Mesothelial cell of epicardium (in vitro differentiated cells): ENCODE measurements around the gene LPIN1. TPM values are rescaled to one million over a fixed set of nuclear protein-coding genes. Genes with fewer than 3 reads are reported as not detected.

Source experiments
- DNase-seq, 2 experiments: peaks; one replicate each; pipeline ENCODE4 v3.0.0; 2021; ENCODE audit warnings: low spot score in 2 of 2; ENCODE audit not compliant: unreplicated experiment in 2 of 2
- H3K27ac Mint-ChIP-seq: 2 replicates; pipeline ENCODE4 v1.8.0; 2021; ENCODE audit warnings: mixed read lengths
- H3K27me3 Mint-ChIP-seq: 2 replicates; pipeline ENCODE4 v1.8.0; 2021; ENCODE audit warnings: low read depth, mixed read lengths
- H3K36me3 Mint-ChIP-seq: 2 replicates; pipeline ENCODE4 v1.8.0; 2021; ENCODE audit warnings: mixed read lengths
- H3K4me1 Mint-ChIP-seq: 2 replicates; pipeline ENCODE4 v1.8.0; 2021; ENCODE audit warnings: mixed read lengths
- H3K4me3 Mint-ChIP-seq: 2 replicates; pipeline ENCODE4 v1.8.0; 2021; ENCODE audit warnings: mild to moderate bottlenecking, moderate library complexity, mixed read lengths
- H3K9me3 Mint-ChIP-seq: 2 replicates; pipeline ENCODE4 v1.8.0; 2021; ENCODE audit warnings: mixed read lengths
- CTCF ChIP-seq: fragments of 200-600 bp; sonication (generic); IDR thresholded peaks from one replicate; pipeline ENCODE4 v1.5.0; 2021; ENCODE audit warnings: antibody characterized with exemption; ENCODE audit not compliant: unreplicated experiment
- total RNA-seq: library from RNA; stranded (reverse); gene quantifications from 3 replicates; pipeline ENCODE4 v1.2.1, GENCODE V29; 2021

LPIN1 gene
- total RNA-seq, 1 donor from 2014 or later, result 36.1 TPM

- DNase-seq, result no peak
- peaks cover 56% of the 10 kb centered on the region for H3K36me3 Mint-ChIP-seq
- H3K4me1 Mint-ChIP-seq, result no peaks in the 10 kb centered on the region
Measured at GRCh38 chr2:11788461-11789124, 42.2 kb downstream of the LPIN1 start.

GRCh38 chr2:11789243-11789642 lies 42.8 kb downstream of the LPIN1 start:
- H3K36me3 Mint-ChIP-seq, result peaks cover 59% of the 10 kb centered on the region
- H3K9me3 Mint-ChIP-seq, result peaks cover 11% of the 10 kb centered on the region
- no peaks in the 10 kb centered on the region for H3K4me1 Mint-ChIP-seq
- no peak overlapping the region for H3K27ac Mint-ChIP-seq
- no peak for TF ChIP-seq CTCF
- no peak for DNase-seq
- H3K27me3 Mint-ChIP-seq, result no peaks in the 10 kb centered on the region
- no peak overlapping the region for H3K4me3 Mint-ChIP-seq

More at GRCh38 chr2:11788461-11789124, 42.2 kb downstream of the LPIN1 start:
- no peak for TF ChIP-seq CTCF
- Mint-ChIP-seq H3K4me3 (no peak overlapping the region), H3K9me3 (peaks cover 11% of the 10 kb centered on the region), H3K27ac (no peak overlapping the region), H3K27me3 (no peaks in the 10 kb centered on the region)

DNA sequence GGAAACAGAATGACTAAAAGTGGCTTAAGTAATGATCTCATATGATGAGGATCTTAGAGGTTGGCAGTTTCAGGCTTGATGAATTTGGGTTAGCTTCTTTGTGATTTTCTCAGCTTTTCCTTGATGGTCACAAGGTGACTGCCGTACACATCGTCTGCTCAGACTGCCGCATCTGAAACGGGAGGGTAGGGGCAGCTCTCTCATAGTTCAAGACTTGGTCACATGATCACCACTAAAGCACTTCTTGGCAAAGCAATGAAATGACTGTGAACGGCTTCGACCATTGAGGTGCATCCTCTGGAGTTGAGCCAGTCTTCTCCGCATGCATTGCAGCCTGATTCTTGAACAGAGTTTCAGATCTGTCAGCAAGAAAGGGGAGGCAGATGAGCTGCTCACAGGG lies 43.8 kb downstream of the LPIN1 start:
- Mint-ChIP-seq H3K27me3 (no peaks in the 10 kb centered on the region), H3K4me3 (no peak overlapping the region), H3K27ac (no peak overlapping the region), H3K36me3 (peaks cover 57% of the 10 kb centered on the region), H3K9me3 (peaks cover 11% of the 10 kb centered on the region), H3K4me1 (no peaks in the 10 kb centered on the region)
- DNase-seq, result no peak
- no peak for TF ChIP-seq CTCF

GRCh38 chr2:11795590-11795989 lies 49.2 kb downstream of the LPIN1 start:
- TF ChIP-seq CTCF, result no peak
- H3K27ac Mint-ChIP-seq, result no peak overlapping the region
- no peaks in the 10 kb centered on the region for H3K27me3 Mint-ChIP-seq
- H3K9me3 Mint-ChIP-seq, result peaks cover 11% of the 10 kb centered on the region
- no peak overlapping the region for H3K4me3 Mint-ChIP-seq
- H3K4me1 Mint-ChIP-seq, result no peaks in the 10 kb centered on the region
- peaks cover 60% of the 10 kb centered on the region for H3K36me3 Mint-ChIP-seq
- no peak for DNase-seq

DNA sequence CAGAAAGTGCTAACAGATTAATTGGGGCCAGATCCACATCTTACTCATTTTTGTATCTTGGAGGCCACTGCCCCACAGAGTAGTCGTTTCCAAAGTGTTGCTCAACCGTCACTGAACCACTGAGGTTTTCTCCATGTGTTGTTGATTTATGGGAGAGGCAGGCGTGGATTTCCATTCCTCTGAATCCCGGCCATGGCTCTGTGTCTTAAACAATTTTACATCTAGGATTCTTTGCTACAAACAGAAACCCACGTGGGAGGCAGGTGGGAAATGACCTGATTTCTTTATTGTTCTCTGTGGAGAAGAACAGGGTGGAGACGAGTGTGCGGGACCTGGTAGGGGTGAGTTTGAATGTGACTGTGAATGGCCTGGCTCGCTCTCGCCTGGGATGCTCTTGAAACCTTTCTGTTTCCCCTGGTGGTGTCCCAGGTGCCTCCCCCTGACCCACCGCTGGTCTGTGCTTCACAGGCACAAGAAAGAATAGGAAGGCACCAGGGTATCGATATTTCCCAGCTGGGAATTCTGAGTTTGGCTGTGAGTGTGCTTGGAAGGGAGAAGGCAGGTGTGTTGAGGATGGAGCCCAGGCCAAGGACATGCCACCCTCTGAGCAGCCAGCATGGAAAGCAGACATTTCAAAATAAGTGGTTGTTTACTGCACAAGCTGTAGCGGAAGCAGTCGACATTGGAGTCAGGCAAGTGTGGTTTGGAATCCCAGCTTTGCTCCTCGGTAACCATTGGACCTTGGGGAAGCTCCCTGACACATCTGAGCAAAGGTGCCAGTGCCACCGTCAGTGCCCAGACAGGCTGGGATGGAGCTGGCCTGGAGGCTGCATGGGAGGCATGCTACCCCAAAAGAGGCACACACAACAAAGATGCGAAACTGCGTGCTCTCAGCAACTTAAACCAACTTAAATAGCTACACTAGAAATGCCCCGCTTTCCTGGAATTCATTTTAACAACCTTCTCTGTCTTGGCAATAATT lies 50.0 kb downstream of the LPIN1 start:
- DNase-seq, result no peak
- H3K36me3 Mint-ChIP-seq, result peaks cover 58% of the 10 kb centered on the region
- no peak overlapping the region for H3K4me3 Mint-ChIP-seq
- TF ChIP-seq CTCF, result no peak
- H3K27ac Mint-ChIP-seq, result no peak overlapping the region
- H3K4me1 Mint-ChIP-seq, result no peaks in the 10 kb centered on the region
- peaks cover 2% of the 10 kb centered on the region for H3K9me3 Mint-ChIP-seq
- no peaks in the 10 kb centered on the region for H3K27me3 Mint-ChIP-seq
